ENCODE data around the gene CAPN5.

The CAPN5 gene

DNA sequence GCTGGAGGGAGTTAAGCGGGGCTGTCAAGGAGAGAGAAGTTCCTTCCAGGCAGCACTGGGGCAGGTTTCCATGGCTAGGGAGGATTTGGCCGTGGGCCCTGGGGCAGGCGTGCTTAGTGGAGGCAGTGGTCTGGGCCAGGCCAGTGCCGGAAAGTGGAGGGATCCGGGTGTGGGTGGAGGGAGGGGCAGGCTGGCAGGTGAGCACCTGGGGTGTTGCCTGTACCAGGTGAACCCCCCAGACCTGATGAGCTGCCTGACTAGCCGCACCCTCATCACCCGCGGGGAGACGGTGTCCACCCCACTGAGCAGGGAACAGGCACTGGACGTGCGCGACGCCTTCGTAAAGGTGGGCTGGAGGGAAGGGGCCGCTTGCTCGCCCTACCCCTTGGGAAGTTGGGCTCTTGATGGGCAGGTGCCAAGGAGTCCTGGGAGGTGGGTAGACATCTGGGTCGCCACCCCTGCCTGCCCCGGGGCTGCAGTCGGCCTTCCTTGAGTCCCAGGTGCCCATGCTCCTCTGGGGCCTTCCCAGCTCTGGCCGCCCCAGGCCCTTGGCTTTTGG, 93.2 kb downstream of the CAPN5 start:
- TF ChIP-seq, protein P1, sequence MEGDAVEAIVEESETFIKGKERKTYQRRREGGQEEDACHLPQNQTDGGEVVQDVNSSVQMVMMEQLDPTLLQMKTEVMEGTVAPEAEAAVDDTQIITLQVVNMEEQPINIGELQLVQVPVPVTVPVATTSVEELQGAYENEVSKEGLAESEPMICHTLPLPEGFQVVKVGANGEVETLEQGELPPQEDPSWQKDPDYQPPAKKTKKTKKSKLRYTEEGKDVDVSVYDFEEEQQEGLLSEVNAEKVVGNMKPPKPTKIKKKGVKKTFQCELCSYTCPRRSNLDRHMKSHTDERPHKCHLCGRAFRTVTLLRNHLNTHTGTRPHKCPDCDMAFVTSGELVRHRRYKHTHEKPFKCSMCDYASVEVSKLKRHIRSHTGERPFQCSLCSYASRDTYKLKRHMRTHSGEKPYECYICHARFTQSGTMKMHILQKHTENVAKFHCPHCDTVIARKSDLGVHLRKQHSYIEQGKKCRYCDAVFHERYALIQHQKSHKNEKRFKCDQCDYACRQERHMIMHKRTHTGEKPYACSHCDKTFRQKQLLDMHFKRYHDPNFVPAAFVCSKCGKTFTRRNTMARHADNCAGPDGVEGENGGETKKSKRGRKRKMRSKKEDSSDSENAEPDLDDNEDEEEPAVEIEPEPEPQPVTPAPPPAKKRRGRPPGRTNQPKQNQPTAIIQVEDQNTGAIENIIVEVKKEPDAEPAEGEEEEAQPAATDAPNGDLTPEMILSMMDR (IDR thresholded peaks at IDR 0.05; ENCODE audit: low read depth, low read length): no peak
- TF ChIP-seq, protein P2, sequence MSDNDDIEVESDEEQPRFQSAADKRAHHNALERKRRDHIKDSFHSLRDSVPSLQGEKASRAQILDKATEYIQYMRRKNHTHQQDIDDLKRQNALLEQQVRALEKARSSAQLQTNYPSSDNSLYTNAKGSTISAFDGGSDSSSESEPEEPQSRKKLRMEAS (IDR thresholded peaks at IDR 0.05; ENCODE audit: low read depth, low read length): no peak
- TF ChIP-seq POLR2A (IDR thresholded peaks at IDR 0.05; ENCODE audit: extremely low read depth, insufficient read length) (no peak), MYC (IDR thresholded peaks at IDR 0.05; ENCODE audit: low read depth, low read length) (no peak)
- no peak overlapping the region for H3K4me3 ChIP-seq (ENCODE audit: low read depth, low read length)
- DNase-seq (ENCODE audit: low read depth): no peak

DNA sequence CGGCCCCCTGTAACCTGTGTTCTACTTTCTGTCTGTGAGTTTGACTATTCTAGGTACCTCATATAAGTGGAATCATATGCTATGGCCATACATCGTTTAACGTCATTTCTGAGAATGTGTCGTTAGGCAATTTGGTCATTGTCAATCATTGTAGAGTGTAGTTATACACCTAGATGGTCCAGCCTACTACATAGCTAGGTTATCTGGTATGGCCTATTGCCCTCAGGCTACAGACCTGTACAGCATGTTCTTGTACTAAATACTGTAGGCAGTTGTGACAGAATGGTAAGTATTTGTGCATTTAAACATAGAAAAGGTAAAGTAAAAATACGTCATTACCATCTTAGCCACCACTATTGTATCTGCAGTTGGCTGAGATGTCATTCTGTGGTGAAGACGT, 96.5 kb downstream of the CAPN5 start:
- TF ChIP-seq MYC (IDR thresholded peaks at IDR 0.05; ENCODE audit: low read depth, low read length) (no peak), POLR2A (IDR thresholded peaks at IDR 0.05; ENCODE audit: extremely low read depth, insufficient read length) (no peak)
- TF ChIP-seq, protein P1 (IDR thresholded peaks at IDR 0.05; ENCODE audit: low read depth, low read length): no peak
- TF ChIP-seq, protein P2 (IDR thresholded peaks at IDR 0.05; ENCODE audit: low read depth, low read length): no peak
- no peak overlapping the region for H3K4me3 ChIP-seq (ENCODE audit: low read depth, low read length)
- DNase-seq (ENCODE audit: low read depth): no peak

DNA sequence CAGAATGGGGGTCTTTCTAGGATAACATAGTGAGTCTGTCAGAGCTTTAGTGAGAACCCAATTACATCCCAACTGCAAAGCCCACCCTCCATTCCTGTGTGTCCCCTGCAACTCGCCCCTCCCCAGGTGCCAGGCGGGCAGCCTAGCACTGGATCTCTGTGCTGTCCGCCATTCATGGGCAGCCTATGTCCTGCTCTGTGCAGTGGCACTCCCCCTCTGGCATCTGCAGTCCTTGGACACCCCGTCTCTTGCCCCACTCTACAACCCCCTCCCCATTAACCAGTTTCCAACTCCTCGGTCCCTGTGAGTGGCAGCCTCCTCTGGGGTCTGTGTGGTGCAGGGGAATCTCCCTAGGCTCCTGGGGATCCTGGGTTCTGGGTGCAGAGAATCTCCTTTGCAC, 98.3 kb downstream of the CAPN5 start:
- DNase-seq (ENCODE audit: low read depth): no peak
- H3K4me3 ChIP-seq (ENCODE audit: low read depth, low read length): no peak overlapping the region
- TF ChIP-seq, protein P1 (IDR thresholded peaks at IDR 0.05; ENCODE audit: low read depth, low read length): no peak
- TF ChIP-seq MYC (IDR thresholded peaks at IDR 0.05; ENCODE audit: low read depth, low read length): no peak
- TF ChIP-seq, protein P2 (IDR thresholded peaks at IDR 0.05; ENCODE audit: low read depth, low read length): no peak
- TF ChIP-seq POLR2A (IDR thresholded peaks at IDR 0.05; ENCODE audit: extremely low read depth, insufficient read length): no peak

DNA sequence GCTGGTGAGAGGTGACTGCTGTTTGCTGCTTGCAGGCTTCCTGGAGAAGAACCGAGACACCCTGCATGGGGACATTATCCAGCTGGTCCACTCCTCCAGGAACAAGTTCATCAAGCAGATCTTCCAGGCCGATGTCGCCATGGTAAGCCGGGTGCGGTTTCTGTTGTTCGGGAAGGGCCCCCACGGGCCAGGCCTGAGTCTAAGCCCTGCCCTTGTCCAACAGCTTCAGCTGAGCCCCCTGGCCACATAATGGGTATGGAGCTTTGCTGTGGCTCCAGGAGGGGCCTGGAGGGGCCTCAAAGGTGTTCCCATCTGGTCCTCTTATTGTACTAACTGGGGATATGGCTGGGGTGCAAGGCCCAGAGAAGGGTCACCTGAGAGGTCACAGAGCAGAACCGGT, 99.2 kb downstream of the CAPN5 start:
- no peak for TF ChIP-seq POLR2A (IDR thresholded peaks at IDR 0.05; ENCODE audit: extremely low read depth, insufficient read length)
- TF ChIP-seq, protein P1 (IDR thresholded peaks at IDR 0.05; ENCODE audit: low read depth, low read length): no peak
- TF ChIP-seq, protein P2 (IDR thresholded peaks at IDR 0.05; ENCODE audit: low read depth, low read length): no peak
- no peak for TF ChIP-seq MYC (IDR thresholded peaks at IDR 0.05; ENCODE audit: low read depth, low read length)
- DNase-seq (ENCODE audit: low read depth): no peak
- H3K4me3 ChIP-seq (ENCODE audit: low read depth, low read length): no peak overlapping the region

DNA sequence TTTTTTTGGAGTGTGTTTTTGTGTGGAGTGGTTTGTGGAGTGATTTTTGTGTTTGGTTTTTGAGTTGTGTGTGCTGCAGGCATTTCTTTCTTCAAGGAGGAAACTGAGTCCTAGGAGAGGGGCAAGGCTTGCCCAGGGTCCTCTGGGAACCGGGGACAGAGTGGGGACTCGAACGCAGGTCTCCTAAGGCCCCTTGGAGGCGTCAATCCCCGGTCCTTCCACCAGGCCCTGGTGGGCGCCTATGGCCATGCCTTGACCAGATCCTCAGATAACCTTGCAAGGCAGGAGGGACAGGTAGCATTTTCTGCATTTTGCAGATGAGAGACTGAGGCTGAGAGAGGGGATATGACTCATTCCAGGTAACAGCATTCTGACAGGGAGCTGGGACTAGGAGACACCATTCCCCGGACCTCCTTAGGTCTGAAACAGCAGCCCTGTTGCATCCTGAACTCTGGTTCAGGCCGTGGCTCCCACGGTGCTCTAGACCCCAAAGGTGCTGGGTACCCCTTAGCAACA, 100.4 kb downstream of the CAPN5 start:
- no peak overlapping the region for H3K4me3 ChIP-seq (ENCODE audit: low read depth, low read length)
- TF ChIP-seq POLR2A (IDR thresholded peaks at IDR 0.05; ENCODE audit: extremely low read depth, insufficient read length): no peak
- TF ChIP-seq, protein P2 (IDR thresholded peaks at IDR 0.05; ENCODE audit: low read depth, low read length): no peak
- TF ChIP-seq MYC (IDR thresholded peaks at IDR 0.05; ENCODE audit: low read depth, low read length): no peak
- TF ChIP-seq, protein P1 (IDR thresholded peaks at IDR 0.05; ENCODE audit: low read depth, low read length): no peak
- no peak for DNase-seq (ENCODE audit: low read depth)

Measured in NB4 (cell line).